ENCODE measurements around the gene ADAP1. TPM values are rescaled to one million over a fixed set of nuclear protein-coding genes. Genes with fewer than 3 reads are reported as not detected.

Gene ADAP1
- total RNA-seq, 3 donors from 2014 or later, result 7.5 to 15.5 (median 14.0) TPM

GRCh38 chr7:876077-876971 lies 78.2 kb downstream of the ADAP1 start, which contains the start of gene GET4:
Gene GET4 (plus strand): TSS chr7:876554. CDS start chr7:876646, 92 bp downstream.
- Histone ChIP-seq H3K27me3 (no peaks in the 10 kb centered on the region), H3K4me3 (peak within 1 kb of the TSS; percentile 72 to 89 (median 86)), H3K27ac (peak within 1 kb of the TSS; percentile 94 to 95), H3K9me3 (no peaks in the 10 kb centered on the region), H3K36me3 (no peaks in the 10 kb centered on the region), H3K4me1 (peaks cover 0 to 5% of the 10 kb centered on the region in 2 donors)
- intact Hi-C loops (cut with DNase I; ENCODE audit: low total_unique reads), result loop anchor here (5.0 kb wide), 1 partner anchor 59 kb away; no protein-coding TSS in a partner anchor
- TF ChIP-seq POLR2A (IDR thresholded peaks at IDR 0.05), result peak; percentile 76
- TF ChIP-seq, protein P1, sequence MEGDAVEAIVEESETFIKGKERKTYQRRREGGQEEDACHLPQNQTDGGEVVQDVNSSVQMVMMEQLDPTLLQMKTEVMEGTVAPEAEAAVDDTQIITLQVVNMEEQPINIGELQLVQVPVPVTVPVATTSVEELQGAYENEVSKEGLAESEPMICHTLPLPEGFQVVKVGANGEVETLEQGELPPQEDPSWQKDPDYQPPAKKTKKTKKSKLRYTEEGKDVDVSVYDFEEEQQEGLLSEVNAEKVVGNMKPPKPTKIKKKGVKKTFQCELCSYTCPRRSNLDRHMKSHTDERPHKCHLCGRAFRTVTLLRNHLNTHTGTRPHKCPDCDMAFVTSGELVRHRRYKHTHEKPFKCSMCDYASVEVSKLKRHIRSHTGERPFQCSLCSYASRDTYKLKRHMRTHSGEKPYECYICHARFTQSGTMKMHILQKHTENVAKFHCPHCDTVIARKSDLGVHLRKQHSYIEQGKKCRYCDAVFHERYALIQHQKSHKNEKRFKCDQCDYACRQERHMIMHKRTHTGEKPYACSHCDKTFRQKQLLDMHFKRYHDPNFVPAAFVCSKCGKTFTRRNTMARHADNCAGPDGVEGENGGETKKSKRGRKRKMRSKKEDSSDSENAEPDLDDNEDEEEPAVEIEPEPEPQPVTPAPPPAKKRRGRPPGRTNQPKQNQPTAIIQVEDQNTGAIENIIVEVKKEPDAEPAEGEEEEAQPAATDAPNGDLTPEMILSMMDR (IDR thresholded peaks at IDR 0.05), result no peak
- peak; percentile 85 to 91 (median 87) for TF ChIP-seq POLR2AphosphoS5 (IDR thresholded peaks at IDR 0.05)
- DNase-seq (ENCODE audit: low spot score in 2 of 2), result peak; percentile 97

- H3K27ac ChIP-seq, result peak overlapping the region; percentile 94 to 95
- no peaks in the 10 kb centered on the region for H3K36me3 ChIP-seq
- no peak for DNase-seq (ENCODE audit: low spot score in 2 of 2)
- intact Hi-C loops (cut with DNase I; ENCODE audit: low total_unique reads), result loop anchor here (5.0 kb wide), 1 partner anchor 58 kb away; no protein-coding TSS in a partner anchor
- H3K9me3 ChIP-seq, result no peaks in the 10 kb centered on the region
- H3K4me3 ChIP-seq, result peak overlapping the region; percentile 30 to 89 (median 67)
- peaks cover 0 to 4% of the 10 kb centered on the region in 2 donors for H3K4me1 ChIP-seq
- TF ChIP-seq POLR2AphosphoS5 (IDR thresholded peaks at IDR 0.05) (no peak), POLR2A (IDR thresholded peaks at IDR 0.05) (no peak)
- TF ChIP-seq, protein P1 (IDR thresholded peaks at IDR 0.05), result no peak
- no peaks in the 10 kb centered on the region for H3K27me3 ChIP-seq
Measured at GRCh38 chr7:875476-876076, 78.9 kb downstream of the ADAP1 start.

DNA sequence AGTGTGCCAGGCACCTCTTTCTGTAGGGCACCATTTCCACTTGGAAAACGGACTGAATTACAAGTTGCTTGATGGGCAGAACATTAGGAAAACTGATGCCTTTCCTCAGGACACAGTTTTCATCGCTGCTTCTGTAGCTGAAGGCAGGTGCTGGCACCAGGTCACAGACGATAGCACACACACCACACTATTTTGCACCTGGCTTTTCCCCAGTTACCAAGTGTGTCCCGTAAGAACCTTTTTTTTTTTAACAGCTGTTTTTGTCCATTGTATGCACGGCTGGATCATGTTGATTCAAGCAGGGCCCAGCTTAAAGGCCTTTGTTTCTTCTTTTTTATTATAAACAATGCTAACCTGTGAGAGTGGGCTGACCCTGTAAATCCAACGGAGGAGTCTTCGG lies 79.4 kb downstream of the ADAP1 start:
- intact Hi-C loops (cut with DNase I; ENCODE audit: low total_unique reads), result loop anchor here (5.0 kb wide), 1 partner anchor 58 kb away; no protein-coding TSS in a partner anchor
- no peak for DNase-seq (ENCODE audit: low spot score in 2 of 2)
- Histone ChIP-seq H3K4me1 (peaks cover 0 to 4% of the 10 kb centered on the region in 2 donors), H3K27me3 (no peaks in the 10 kb centered on the region), H3K36me3 (no peaks in the 10 kb centered on the region), H3K4me3 (no peak overlapping the region), H3K9me3 (no peaks in the 10 kb centered on the region), H3K27ac (peak overlapping the region; percentile 94 to 95)
- TF ChIP-seq, protein P1 (IDR thresholded peaks at IDR 0.05), result no peak
- TF ChIP-seq POLR2A (IDR thresholded peaks at IDR 0.05), result no peak
- TF ChIP-seq POLR2AphosphoS5 (IDR thresholded peaks at IDR 0.05), result no peak

DNA sequence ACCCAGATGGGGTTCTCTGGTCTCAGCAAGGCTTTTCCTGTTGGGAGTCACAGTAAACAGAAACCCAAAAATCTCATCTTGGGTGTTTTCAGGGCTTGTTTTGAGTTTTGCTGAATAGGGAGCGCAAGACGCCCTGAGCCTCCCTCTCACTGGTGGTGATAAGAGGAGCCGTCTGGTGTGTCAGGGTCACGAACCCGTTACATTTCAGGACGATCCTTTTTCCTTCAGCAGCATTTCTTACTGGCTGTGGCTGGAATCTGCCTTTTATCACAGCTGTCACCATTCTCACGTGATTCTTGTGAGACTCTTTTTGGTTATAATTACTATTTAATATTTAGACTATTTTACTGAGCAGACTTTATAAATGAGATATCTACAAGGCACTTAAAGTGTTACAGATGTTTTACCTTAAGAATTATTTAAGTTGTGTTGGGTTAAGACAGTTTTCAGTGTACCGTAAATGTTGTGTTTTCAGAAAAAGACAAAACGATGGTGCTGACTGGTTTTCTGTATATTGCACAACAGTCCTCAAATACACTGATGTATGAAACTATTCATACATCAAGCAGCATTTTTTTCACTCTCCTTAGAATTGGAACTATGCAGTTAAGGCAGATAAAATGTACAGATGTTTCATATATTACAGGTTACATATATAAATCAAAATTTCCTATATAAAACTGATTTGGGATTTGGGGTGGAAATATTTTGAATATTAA lies 80.3 kb downstream of the ADAP1 start:
- TF ChIP-seq POLR2AphosphoS5 (IDR thresholded peaks at IDR 0.05), result no peak
- no peak for TF ChIP-seq POLR2A (IDR thresholded peaks at IDR 0.05)
- TF ChIP-seq, protein P1 (IDR thresholded peaks at IDR 0.05), result no peak
- Histone ChIP-seq H3K27ac (peak overlapping the region; percentile 64 to 71), H3K36me3 (no peaks in the 10 kb centered on the region), H3K27me3 (no peaks in the 10 kb centered on the region), H3K9me3 (no peaks in the 10 kb centered on the region), H3K4me3 (no peak overlapping the region), H3K4me1 (peaks cover 0 to 4% of the 10 kb centered on the region in 2 donors)
- DNase-seq (ENCODE audit: low spot score in 2 of 2), result no peak
- intact Hi-C loops (cut with DNase I; ENCODE audit: low total_unique reads), result no loop called here
